GM23338 (cell line): ENCODE data around the gene ZBTB37. TPM values are rescaled to one million over a fixed set of nuclear protein-coding genes. Genes with fewer than 3 reads are reported as not detected.

Experiments
- ETS1 ChIP-seq: IDR thresholded peaks from 2 replicates; pipeline ENCODE4 v1.6.1; 2016; ENCODE audit warnings: antibody characterized with exemption
- EZH2 ChIP-seq: fragments of 200-600 bp; sonication (generic); IDR thresholded peaks from one replicate; pipeline ENCODE4 v1.8.0; 2017; ENCODE audit warnings: antibody characterized with exemption, mild to moderate bottlenecking, low read depth; ENCODE audit not compliant: unreplicated experiment
- REST ChIP-seq: IDR thresholded peaks from one replicate; pipeline ENCODE4 v1.6.1; 2018; ENCODE audit warnings: antibody characterized with exemption; ENCODE audit not compliant: unreplicated experiment
- ZNF462 ChIP-seq: fragments of 250-450 bp; sonication (Bioruptor Pico); IDR thresholded peaks from 2 replicates; pipeline ENCODE4 v1.5.0; 2020; ENCODE audit warnings: mild to moderate bottlenecking, moderate library complexity
- polyA plus RNA-seq: library from polyadenylated mRNA; unstranded; fragments of >200 nt; fragmentation: Nextera tagmentation; extraction: Ambion mirVana; gene quantifications from 2 replicates; pipeline ENCODE4 v1.2.1, GENCODE V29; 2016
- total RNA-seq: library from RNA; depleted of rRNA; stranded (reverse); fragments of >200 nt; shearing (Covaris generic); gene quantifications from 2 replicates; pipeline ENCODE4 v1.2.3, GENCODE V29; 2014

The ZBTB37 gene
- total and polyA plus RNA-seq, 2 experiments from 2014 or later: 2.7 to 15.8 TPM

- TF ChIP-seq REST (no peak), EZH2 (no peak), ZNF462 (CRISPR knock-in tag) (no peak), ETS1 (no peak)
These were observed 46.5 kb upstream of the ZBTB37 start (continued) for GRCh38 chr1:173821680-173822079.
